ENCODE measurements around the gene MACROD2.
"Not testable (repeated sequence)": the region's sequence is repeated elsewhere in the genome, so short reads cannot be mapped to it uniquely, and the experiment has no call there.

MACROD2 gene

GRCh38 chr20:14193443-14193842 is 198.1 kb downstream of the MACROD2 start:
- no peak for DNase-seq (ENCODE audit: low read depth)

DNA sequence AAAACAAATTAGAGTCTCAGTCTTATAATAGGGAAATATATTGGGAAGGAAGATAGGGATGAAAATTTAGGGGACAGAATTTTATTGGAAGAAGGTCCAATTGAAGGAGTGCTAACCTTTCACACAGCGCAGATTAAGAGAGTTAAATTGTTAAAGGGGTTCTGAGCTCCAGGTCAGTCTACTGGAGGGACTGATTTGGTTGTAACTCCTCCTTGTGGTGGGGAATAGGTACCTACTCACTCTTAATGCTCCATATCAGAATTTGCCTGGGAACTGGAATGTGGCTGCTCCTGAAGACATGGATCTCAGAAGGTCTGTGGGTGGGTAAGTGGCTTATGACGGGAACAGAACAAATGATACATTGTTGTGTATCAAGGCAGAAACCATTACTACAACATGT is 198.6 kb downstream of the MACROD2 start:
- no peak for DNase-seq (ENCODE audit: low read depth)

DNA sequence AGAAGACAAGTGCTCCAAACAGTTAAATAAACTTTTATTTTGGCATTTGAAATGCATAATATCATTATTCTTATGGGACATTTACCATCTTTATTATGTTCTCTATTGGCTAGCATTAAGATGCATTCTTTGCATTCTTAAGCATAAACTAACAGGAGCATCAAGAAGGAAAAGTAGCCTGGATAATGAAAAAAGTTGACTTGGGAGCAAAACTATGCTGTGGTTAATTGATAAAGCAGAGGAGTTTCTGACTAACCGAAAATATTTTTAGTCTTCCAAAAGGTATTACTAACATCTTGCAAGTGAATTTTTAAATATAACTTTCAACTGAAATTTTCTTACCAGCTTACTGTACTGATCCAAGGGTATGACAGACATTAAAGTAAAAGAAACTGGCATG is 201.8 kb downstream of the MACROD2 start:
- no peak for DNase-seq (ENCODE audit: low read depth)

- no peak for DNase-seq (ENCODE audit: low read depth)
These were observed 203.1 kb downstream of the MACROD2 start for GRCh38 chr20:14198416-14198815.

- DNase-seq (ENCODE audit: low read depth), result no peak
These were observed 203.8 kb downstream of the MACROD2 start for GRCh38 chr20:14199111-14199510.

DNA sequence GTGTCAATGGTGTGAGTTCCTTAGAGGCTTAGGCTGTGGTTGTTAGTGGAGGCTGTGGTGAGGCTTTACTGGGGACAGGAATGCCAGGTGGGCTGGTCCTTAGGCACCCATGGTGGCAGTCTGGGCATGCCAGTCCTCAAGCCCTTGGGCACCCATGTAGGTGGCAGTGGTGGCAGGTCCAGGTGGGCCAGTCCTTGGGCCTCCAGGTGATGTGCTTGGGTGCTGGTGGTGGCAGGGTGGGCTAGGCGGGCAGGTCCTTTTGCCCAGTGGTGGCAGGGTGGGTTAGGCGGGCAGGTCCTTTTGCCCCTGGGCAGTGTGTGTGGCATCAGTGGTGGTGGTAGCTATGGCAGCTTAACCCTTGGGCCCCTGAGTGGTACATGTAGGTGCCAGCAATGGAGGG is 208.3 kb downstream of the MACROD2 start:
- DNase-seq (ENCODE audit: low read depth), result no peak

DNA sequence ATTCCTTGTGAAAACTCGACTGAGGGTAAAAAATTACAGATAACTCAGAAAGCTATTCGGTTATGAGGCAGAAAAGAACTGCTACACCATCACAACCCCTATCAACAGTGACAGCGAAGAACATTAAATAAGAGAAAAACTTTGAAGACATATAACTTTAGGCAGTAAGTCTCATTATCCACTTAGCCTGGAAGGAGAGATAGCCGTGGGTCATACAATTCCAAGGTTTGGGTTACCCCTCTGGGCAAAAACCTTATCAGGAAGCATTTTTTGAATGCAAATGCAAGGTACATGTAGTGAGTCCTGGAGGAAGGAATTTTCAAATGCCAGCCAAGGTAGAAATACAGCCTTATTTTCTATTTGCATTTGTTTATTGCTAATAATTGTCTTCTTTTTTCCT is 212.3 kb downstream of the MACROD2 start:
- DNase-seq (ENCODE audit: low read depth), result no peak

- no peak for DNase-seq (ENCODE audit: low read depth)
These were observed 213.6 kb downstream of the MACROD2 start for GRCh38 chr20:14208956-14209355.

DNA sequence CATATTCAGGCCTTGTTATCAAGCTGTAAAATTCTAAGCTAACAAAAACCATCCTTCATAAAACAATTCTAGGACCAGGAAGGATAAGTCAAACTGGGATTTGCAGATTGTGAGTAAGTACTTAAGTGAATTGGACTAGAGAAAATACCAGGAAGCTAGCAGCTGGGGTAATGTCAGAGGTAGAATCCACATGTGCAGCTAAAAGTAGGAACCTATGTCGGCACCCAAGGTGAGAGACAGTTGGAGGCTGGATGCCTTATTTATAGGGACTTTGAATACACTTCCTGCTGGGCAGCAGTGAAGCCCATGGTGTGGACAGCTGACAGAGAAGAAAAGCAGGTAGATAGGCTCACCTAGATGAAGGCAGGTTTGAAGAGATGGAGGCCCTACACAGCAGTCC is 214.8 kb downstream of the MACROD2 start:
- DNase-seq (ENCODE audit: low read depth), result no peak

- DNase-seq (ENCODE audit: low read depth), result no peak
These were observed 218.7 kb downstream of the MACROD2 start for GRCh38 chr20:14214046-14214445.

- DNase-seq (ENCODE audit: low read depth), result not testable (repeated sequence)
These were observed 220.6 kb downstream of the MACROD2 start for GRCh38 chr20:14215880-14216279.

DNA sequence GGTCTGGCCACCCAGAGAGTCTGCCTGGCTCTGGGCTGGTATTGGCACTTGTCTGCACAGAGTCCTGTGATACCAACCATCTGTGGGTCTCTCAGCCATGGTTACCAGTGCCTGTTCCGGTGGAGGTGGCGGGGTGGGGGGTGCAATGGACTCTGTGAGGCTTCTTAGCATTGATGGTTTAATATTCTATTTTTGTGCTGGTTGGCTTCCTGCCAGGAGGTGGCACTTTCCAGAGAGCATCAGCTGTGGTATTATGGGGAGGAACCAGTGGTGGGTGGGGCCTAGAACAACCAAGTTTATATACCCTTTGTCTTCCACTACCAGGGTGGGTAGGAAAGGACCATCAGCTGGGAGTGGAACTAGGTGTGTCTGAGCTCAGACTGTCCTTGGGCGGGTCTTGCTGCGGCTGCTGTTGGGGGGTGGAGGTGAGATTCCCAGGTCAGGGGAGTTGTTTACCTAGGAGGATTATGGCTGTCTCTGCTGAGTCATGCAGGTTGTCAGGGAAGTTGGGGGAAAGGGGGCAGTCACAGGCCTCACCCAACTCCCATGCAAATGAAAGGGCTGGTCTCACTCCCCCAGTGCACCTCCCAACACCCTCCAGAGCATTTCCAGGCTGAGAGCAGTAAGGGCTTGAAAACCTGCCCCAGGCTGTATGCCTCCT is 224.6 kb downstream of the MACROD2 start:
- no peak for DNase-seq (ENCODE audit: low read depth)

- DNase-seq (ENCODE audit: low read depth), result no peak
These were observed 225.7 kb downstream of the MACROD2 start for GRCh38 chr20:14220986-14221385.

DNA sequence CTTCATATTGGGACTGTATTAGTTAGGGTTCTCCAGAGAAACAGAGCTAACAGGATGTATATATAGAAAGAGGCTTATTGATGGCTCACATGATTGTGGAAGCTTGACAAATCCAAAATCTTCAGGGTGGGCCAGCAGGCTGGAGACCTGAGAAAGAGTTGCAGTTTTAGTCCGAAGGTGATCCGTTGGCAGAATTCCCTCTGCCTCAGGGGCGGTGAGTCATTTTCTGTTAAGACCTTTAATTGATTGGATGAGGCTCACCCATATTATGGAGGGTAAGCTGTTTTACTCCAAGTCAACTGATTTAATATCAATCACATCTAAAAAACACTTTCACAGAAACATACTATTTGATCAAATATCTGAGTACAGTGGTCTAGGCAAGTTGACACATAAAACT is 228.5 kb downstream of the MACROD2 start:
- no peak for DNase-seq (ENCODE audit: low read depth)

DNA sequence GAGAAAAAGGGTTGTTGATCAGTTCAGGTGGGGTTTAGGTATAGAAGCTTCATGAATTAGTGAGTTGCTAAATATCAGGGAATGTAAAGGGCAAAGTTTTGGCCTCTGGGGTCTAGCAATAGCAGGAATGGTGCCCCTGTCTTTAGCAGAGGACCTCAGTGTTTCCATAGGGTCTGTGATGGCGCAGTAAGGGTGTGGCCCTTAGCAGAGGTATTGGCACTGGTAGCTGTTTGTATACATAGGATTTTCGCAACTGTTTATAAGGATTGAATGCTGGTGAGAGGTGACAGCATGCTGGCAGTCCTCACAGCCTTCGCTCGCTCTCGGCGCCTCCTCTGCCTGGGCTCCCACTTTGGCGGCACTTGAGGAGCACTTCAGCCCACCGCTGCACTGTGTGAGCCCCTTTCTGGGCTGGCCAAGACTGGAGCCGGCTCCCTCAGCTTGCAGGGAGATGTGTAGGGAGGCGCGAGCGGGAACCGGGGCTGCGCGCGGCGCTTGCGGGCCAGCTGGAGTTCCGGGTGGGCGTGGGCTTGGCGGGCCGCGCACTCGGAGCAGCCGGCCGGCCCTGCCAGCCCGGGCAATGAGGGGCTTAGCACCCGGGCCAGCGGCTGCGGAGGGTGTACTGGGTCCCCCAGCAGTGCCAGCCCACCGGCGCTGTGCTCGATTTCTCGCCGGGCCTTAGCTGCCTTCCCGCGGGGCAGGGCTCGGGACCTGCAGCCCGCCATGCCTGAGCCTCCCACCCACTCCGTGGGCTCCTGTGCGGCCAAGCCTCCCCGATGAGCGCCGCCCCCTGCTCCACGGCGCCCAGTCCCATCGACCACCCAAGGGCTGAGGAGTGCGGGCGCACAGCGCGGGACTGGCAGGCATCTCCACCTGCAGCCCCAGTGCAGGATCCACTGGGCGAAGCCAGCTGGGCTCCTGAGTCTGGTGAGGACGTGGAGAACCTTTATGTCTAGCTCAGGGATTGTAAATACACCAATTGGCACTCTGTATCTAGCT is 231.0 kb downstream of the MACROD2 start:
- DNase-seq (ENCODE audit: low read depth), result not testable (repeated sequence)

DNA sequence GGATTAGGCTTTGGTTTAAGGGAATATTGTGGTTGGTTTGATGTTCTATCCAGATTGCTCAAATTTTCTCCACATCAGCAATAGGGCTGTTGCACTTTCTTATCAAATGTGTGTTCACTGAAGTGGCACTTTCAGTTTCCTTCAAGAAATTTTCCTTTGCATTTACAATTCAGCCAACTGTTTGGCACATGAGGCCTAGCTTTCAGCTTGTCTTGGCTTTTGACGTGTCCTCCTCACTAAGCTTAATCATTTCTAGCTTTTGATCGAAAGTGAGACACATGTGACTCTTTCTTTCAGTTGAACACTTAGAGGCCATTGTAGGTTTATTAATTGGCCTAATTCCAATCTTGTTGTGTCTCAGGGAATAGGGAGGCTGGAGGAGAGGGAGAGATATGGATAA is 237.3 kb downstream of the MACROD2 start:
- no peak for DNase-seq (ENCODE audit: low read depth)

GRCh38 chr20:14234666-14235295 is 239.5 kb downstream of the MACROD2 start:
- DNase-seq (ENCODE audit: low read depth), result no peak

DNA sequence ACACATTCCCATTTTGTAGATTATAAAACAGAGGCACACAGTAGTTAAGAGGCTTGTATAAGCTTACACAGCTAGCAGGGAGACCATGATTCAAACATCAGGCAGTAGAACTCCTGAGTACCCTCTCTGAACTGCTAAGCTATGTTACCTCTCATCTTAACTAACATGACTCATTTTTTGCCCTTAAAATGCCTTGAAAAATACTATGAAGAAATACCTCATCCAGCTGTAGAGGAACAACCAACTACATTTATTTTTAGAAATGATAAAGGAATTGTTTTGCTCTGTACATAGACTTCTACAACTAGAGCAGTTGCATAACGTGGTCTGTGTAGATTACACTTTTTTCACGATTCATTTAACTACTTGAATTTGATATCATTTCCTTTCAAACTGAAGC is 240.0 kb downstream of the MACROD2 start:
- DNase-seq (ENCODE audit: low read depth), result no peak

GRCh38 chr20:14245368-14245970 is 250.2 kb downstream of the MACROD2 start:
- no peak for DNase-seq (ENCODE audit: low read depth)

DNA sequence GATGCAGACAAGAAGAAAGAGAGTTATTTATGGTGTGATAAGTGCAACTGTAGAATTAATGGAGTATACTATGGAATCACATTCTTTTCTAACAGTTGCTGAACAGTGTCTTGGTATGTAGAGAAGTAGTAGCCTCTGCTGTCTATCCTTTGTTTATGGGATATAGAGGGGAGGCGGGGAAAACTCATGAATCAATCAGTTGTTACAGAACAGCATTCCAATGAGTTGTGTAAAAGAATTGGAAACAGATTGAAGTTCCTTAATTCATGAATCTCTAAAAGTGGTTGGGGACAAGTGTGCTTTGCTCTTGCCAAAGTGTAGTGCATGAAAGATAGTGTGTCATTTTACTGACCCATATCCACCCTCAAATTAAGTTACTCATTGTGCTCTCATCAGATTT is 264.4 kb downstream of the MACROD2 start:
- no peak for DNase-seq (ENCODE audit: low read depth)

- no peak for DNase-seq (ENCODE audit: low read depth)
These were observed 265.1 kb downstream of the MACROD2 start for GRCh38 chr20:14260367-14260766.

DNA sequence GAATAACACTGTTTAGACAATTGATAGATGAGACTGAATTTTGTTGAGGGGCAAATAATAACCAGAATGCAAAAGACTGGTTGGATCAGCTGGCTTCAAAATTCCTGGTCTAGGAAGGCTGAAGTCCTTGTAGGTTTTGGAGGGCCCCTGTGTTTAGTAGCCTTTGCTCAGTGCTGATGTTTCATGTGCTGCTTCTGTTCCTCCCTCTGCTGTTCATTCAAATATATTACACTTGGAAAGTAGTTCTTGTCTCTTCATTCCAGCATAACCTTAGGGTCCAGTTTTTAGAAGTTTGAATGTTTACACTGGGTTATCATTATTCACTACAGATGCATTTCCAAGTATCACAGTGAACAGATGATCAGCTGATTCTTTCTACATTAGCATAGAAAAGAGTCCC is 269.6 kb downstream of the MACROD2 start:
- DNase-seq (ENCODE audit: low read depth), result no peak

Data from stimulated activated CD8-positive, alpha-beta memory T cell treated with anti-CD3 and anti-CD28 coated beads, Interleukin-12 subunit alpha, Interleukin-12 subunit beta, amount 100 ng/mL, for 1 hour (primary cell).